Measurements from ENCODE around the gene PRDM16. TPM values are rescaled to one million over a fixed set of nuclear protein-coding genes. Genes with fewer than 3 reads are reported as not detected.
"Not testable (repeated sequence)": the region's sequence is repeated elsewhere in the genome, so short reads cannot be mapped to it uniquely, and the experiment has no call there.

PRDM16 gene
- polyA plus RNA-seq, 3 donors, result not detected

GRCh38 chr1:3087049-3087448 lies 18.0 kb downstream of the PRDM16 start:
- Histone ChIP-seq H3K9me3 (replicated peaks in 1 of 2; ENCODE audit: control insufficient read depth in 1 of 2, insufficient read depth in 1 of 2, low read length in 2 of 2) (no peaks in the 10 kb centered on the region), H3K4me3 (replicated peaks in 1 of 3; ENCODE audit: low read depth in 2 of 3, low read length in 3 of 3) (no peak overlapping the region), H3K9ac (ENCODE audit: insufficient read depth, low read length, poor library complexity, severe bottlenecking) (no peak overlapping the region), H3K4me2 (replicated peaks; ENCODE audit: extremely low read depth, low read length, poor library complexity, severe bottlenecking) (no peak overlapping the region), H3K27me3 (ENCODE audit: control insufficient read depth in 2 of 2, insufficient read depth in 2 of 2, low read length in 2 of 2) (no peaks in the 10 kb centered on the region), H3K27ac (ENCODE audit: low read depth in 1 of 2, low read length in 2 of 2) (no peak overlapping the region), H4K20me1 (ENCODE audit: insufficient read depth, low read length) (no peaks in the 10 kb centered on the region), H3K4me1 (ENCODE audit: control insufficient read depth in 1 of 2, insufficient read depth in 2 of 2, low read length in 2 of 2) (no peaks in the 10 kb centered on the region), H3K79me2 (ENCODE audit: insufficient read depth, low read length) (no peaks in the 10 kb centered on the region), H2AFZ (ENCODE audit: insufficient read depth, low read depth, low read length, poor library complexity, severe bottlenecking) (no peak overlapping the region), H3K36me3 (replicated peaks in 1 of 2; ENCODE audit: control insufficient read depth in 1 of 2, insufficient read depth in 2 of 2, low read length in 2 of 2) (no peaks in the 10 kb centered on the region)
- Mint-ChIP-seq H3K27ac (no peak overlapping the region), H3K4me3 (no peak overlapping the region), H3K36me3 (no peaks in the 10 kb centered on the region), H3K4me1 (no peaks in the 10 kb centered on the region), H3K9me3 (peaks cover 0 to 2% (median 0%) of the 10 kb centered on the region in 7 donors), H3K27me3 (ENCODE audit: low read depth in 3 of 3) (peaks cover 4 to 7% (median 5%) of the 10 kb centered on the region in 3 donors)
- WGBS (ENCODE audit: insufficient coverage), result 62% methylated on average over 8 of the region's 17 CpGs
- DNase-seq, result no peak
- no peak for TF ChIP-seq CTCF (IDR thresholded peaks at IDR 0.05)
- intact Hi-C loops (cut with micrococcal nuclease), result no loop called here

- H4K20me1 ChIP-seq (ENCODE audit: insufficient read depth, low read length); H3K4me1 Mint-ChIP-seq; H3K4me3 Mint-ChIP-seq; DNase-seq; H3K27ac Mint-ChIP-seq; H3K79me2 ChIP-seq (ENCODE audit: insufficient read depth, low read length); H3K36me3 ChIP-seq (replicated peaks in 1 of 2; ENCODE audit: control insufficient read depth in 1 of 2, insufficient read depth in 2 of 2, low read length in 2 of 2); H3K4me3 ChIP-seq (replicated peaks in 1 of 3; ENCODE audit: low read depth in 2 of 3, low read length in 3 of 3); H3K27me3 ChIP-seq (ENCODE audit: control insufficient read depth in 2 of 2, insufficient read depth in 2 of 2, low read length in 2 of 2); H3K4me1 ChIP-seq (ENCODE audit: control insufficient read depth in 1 of 2, insufficient read depth in 2 of 2, low read length in 2 of 2); H3K9me3 Mint-ChIP-seq; H3K9ac ChIP-seq (ENCODE audit: insufficient read depth, low read length, poor library complexity, severe bottlenecking); H3K27ac ChIP-seq (ENCODE audit: low read depth in 1 of 2, low read length in 2 of 2); H3K9me3 ChIP-seq (replicated peaks in 1 of 2; ENCODE audit: control insufficient read depth in 1 of 2, insufficient read depth in 1 of 2, low read length in 2 of 2); H2AFZ ChIP-seq (ENCODE audit: insufficient read depth, low read depth, low read length, poor library complexity, severe bottlenecking); intact Hi-C loops (cut with micrococcal nuclease); H3K36me3 Mint-ChIP-seq; H3K4me2 ChIP-seq (replicated peaks; ENCODE audit: extremely low read depth, low read length, poor library complexity, severe bottlenecking): not testable (repeated sequence)
- peaks cover 8 to 12% (median 11%) of the 10 kb centered on the region in 3 donors for H3K27me3 Mint-ChIP-seq (ENCODE audit: low read depth in 3 of 3)
- WGBS (ENCODE audit: insufficient coverage), result 89% methylated on average over 8 of the region's 20 CpGs
These were observed 19.1 kb downstream of the PRDM16 start for GRCh38 chr1:3087946-3088668.

Measured in CD14-positive monocyte (primary cell).